HG03045 (cell line): ENCODE results near the gene RNF186.
"Not testable (repeated sequence)": the region's sequence is repeated elsewhere in the genome, so short reads cannot be mapped to it uniquely, and the experiment has no call there.

Experiments
- ATAC-seq: cut with Tn5 transposase; IDR thresholded peaks from one replicate; pipeline ENCODE4 v1.9.1; 2021; ENCODE audit warnings: mild to moderate bottlenecking, moderate library complexity; ENCODE audit not compliant: unreplicated experiment

RNF186 gene, protein sequence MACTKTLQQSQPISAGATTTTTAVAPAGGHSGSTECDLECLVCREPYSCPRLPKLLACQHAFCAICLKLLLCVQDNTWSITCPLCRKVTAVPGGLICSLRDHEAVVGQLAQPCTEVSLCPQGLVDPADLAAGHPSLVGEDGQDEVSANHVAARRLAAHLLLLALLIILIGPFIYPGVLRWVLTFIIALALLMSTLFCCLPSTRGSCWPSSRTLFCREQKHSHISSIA

DNA sequence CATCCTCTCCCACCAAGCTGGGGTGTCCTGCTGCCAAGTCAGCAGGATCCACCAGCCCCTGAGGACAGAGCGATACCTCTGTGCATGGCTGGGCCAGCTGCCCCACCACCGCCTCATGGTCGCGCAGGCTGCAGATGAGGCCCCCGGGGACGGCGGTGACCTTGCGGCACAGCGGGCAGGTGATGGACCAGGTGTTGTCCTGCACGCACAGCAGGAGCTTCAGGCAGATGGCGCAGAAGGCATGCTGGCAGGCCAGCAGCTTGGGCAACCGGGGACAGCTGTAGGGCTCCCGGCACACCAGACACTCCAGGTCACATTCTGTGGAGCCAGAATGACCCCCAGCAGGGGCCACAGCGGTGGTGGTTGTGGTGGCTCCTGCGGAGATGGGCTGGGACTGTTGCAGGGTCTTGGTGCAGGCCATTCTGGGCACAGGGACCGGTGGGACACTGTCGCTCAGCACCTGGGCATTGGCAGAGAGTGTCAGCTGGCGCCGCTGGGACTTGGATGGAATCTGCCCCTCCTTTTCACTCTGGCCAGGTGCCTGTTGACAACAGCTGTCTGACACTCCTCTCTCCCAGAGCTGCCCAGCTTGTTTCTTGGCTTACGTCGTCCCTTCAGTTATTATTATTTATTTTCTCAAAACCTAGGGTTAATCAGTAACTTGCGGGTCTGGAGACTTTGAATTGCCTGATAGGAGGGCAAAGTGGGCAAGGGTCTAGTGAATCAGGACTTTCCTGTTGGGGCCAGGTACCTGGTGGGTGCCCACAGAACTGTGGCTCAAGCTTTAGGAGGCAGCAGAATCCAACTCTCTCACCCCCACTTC is at the start of gene RNF186:
TSS of gene RNF186 (minus strand) at position 603 of the 823 bp plus-strand sequence. CDS start at position 421, 182 bp downstream.
- no peak for ATAC-seq

DNA sequence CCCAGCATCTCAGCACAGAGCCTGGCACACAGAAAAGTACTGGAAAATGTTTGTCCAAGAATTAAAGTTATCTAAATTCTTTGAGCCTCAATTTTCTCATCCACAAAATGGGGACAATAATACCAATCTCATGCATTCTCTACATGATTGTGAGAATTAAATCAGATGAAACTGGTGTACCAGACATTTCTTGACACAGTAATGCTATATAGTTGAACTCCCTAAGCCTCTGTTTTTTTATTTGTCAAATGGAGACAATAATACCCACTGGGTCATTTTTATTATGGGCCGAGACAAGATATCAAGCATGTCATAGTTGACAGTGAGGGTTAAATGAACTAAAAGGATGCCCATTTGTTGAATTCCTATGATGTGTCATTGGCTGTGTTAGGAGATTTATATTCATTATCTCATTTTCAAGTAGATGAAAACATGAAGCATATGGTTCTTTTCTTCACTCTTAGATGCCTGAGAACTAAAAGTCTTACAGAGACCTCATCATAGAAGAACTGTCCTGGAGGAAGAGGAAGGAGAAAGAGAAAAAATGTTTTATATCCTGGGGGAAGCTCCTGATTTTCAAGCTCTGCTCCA is 49.6 kb upstream of the RNF186 start:
- no peak for ATAC-seq

DNA sequence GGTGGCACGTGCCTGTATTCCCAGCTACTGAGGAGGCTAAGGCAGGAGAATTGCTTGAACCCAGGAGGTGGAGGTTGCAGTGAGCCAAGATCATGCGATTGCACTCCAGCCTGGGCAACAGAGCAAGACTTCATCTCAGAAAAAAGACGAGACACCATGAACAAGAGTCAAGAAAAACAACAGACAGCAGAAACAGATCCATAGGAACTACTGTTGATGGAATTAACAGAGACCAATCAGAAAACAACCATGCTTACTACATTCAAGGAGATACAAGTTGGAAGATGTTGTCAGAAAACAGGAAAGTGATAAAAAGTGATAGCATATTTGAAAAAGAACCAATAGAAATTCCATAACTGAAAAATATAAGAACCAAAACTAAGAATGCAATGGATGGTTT is 47.9 kb upstream of the RNF186 start:
- no peak for ATAC-seq

DNA sequence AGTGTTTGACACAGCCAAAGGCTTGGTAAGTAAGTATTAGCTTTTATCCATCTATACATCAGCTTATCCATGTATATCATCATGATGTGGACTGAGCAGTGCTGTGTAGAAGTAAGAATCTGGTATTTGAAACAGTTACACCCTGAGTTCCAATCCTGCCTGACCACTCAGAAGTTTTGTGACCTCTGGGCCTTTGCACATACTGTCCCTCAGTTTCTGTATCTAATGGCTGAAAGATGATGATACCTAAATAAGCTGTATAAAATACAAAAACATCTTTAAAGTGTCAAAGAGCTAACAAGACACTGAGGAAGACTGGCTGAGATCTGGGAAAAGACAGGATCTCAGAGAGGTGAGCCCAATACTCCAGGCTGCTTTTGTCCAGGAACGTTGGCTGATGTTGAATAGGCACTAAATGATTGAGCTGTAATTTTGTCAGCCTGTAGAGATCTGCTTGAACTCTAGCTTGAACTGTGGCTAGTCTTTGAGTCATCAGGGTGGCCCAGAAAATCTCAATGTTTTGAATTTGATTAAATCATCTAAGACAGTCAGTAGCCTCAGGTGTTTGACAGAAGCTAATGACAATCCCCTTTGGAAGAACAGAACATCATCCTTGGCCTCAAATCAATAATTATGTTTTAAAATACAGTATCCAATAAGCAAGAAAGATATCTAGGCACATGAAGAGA is 46.9 kb upstream of the RNF186 start:
- no peak for ATAC-seq

DNA sequence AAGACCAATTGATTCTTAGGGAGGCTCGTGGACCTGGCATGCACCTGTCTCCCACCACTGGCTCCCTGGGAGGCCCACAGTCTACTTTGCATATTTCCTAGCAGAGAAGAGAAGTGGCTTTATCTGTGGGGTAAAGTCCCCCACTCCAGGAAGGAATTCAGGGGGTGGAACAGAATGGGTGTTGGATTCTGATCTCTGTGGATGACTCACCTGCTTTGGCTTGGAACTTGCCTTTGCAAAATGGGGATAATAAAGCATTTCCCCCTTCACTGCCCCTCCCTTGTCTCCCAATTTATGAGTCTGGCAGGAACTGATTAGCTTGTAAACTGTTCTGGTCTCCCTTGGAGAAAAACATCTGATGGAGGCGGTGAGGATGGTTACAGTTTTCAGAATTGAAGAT is 46.0 kb upstream of the RNF186 start:
- no peak for ATAC-seq

DNA sequence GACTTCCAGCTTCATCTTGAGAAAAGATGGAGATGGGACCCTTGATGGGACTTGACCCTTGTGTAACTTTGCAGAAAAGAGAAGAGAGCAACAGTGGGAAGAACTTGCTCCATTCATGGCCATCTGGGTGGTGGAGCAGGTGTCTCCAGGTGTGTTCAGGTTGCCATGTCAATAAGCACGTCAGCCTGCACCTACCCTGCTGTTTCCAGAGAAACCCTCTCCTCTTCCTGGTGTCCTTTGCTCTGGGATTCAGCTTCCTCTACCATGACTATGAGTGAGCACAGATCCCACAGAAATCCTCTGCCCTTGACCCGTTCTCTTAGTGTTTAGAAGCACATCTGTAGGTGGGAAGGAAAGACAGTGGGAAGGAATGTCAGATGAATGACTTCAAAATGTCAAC is 45.3 kb upstream of the RNF186 start:
- ATAC-seq, result no peak

DNA sequence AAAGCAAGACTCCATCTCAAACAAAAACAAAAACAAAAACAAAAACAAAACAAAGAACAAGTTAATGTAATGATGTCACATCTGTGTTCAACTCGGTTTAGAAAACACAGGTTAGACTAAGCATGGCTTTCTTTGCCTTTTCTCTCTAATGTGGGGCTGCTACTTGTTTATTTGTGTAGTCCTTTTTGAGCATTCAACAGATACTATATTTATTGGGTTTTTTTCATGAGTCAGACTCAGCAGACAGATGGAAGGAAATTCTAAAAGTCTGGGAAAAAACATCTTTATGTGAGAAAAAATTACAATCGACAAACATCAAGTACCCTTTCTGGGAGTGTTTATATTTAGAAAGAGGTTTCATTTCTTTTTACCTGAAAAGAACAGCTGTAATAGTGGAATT is 44.8 kb upstream of the RNF186 start:
- ATAC-seq, result no peak

DNA sequence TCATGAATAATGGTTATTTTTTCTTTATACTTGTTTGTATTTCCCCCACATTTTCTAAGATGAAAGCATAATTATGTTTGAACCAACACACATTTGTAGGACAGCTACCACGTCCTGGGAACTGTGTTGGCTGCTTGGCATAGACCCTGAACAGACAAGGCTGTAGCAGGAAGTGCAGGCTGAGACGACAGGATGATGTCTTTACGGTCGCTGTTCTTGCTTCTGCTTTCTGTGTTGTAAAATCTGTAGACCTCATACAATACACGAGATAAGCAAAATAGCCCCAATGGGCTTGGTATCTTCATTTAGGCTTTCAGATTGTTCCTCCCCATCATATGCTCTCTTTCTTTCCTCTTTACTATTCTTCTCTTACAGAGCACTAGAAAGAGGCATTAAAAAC is 43.8 kb upstream of the RNF186 start:
- no peak for ATAC-seq

DNA sequence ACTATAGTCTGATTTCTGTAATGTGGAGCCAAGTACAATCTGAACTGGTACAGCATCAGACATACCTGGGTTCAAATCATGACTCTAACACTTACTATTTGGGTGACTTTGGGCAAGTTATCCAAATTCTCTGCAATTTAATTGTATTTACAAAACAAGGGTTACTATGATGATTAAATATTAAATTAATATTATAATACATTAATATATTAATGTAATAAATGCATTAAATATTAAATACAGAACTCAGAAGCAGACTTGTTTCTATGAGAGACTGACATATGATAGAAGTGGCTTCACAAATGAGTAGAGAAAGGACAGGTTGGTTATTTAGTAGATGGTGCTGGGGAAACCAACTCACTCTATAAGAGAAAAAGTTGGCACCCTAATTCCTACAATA is 39.8 kb upstream of the RNF186 start:
- no peak for ATAC-seq

DNA sequence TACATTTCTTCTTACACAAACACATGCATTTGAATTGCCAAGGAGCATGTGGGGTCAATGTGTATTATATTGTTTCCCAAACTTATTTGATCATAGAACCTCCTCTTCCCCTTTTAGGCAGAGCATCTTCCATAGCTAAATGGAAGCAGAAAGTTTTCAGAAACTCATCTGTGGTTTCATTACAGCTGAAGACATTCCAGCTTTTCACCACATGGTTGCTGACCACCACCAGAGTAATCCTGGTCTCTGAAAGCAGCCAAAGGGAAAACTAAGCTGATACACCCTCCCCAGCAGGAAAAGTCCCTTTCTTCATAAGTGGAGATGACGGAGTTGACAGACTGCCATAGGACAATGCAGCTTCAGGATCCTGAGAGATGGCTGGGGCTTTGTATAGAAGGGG is 37.0 kb upstream of the RNF186 start:
- no peak for ATAC-seq

DNA sequence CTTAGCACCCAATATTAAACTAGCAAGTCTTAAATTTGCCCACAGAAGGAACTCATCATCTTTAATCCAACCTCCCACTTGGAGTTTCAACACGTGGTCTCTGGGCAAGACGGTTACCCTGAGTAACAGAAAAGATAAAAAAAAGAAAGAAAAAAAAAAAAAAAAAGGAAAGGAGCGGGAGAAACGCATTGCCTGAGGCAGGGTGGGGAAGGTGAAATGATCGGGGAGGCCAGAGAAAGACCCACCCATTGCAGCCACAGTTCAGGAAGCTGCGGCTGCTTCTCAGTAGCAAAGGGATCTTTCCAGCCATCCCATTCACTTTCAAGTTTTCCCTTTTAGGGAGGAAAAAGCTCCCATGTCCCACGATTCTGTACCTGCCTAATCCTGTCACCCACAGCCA is 35.1 kb upstream of the RNF186 start:
- no peak for ATAC-seq

DNA sequence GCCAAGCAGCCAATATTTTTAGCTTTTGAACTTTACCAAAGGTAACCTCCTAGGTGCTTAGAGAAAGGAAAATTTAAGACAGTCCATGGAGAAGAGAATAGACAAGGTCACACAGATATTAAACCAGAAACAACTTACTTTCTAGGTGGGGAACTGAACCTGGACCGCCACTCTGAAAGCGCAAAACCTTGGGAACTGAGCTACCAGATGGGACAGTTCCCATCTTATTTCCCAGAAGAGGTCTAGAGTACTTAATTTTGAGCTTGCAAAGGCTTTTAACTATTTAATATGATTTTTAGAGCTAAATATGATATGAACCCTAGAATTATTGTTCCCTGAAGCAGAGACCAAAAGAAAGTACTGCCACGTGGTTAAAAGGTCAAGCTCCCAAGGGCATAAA is 34.2 kb upstream of the RNF186 start:
- not testable (repeated sequence) for ATAC-seq

DNA sequence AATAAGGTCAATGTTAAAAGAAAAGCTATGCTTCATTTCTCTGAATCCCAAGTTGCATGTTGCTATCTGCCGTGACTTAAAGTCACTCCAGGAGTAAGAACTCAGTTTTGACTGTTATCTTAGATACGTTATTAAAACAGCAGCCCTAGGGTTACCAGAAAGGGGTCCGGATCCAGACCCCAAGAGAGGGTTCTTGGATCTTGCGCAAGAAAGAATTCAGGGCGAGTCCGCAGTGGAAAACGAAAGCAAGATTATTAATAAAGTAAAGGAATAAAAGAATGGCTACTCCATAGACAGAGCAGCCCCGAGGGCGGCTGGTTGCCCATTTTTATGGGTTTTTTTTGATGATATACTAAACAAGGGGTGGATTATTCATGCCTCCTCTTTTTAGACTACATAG is 32.3 kb upstream of the RNF186 start:
- ATAC-seq, result not testable (repeated sequence)

DNA sequence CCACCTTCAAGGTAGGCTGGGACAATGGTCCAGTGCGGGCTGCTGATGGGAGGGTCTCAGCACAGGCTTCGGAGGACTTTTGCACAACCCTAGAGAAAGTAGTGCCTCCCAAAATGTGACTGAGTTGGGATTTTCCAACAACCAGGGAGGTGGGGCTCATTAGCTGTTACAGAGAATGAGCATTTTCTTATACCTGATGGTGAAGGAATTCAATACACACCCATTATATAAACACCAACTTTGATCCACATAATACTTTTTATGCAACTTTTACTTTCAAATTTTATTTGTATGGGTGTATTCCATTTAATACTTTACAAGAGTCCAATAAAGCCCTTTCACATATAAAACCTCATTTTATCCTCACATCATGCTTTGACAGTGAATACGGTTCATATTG is 31.3 kb upstream of the RNF186 start:
- no peak for ATAC-seq

DNA sequence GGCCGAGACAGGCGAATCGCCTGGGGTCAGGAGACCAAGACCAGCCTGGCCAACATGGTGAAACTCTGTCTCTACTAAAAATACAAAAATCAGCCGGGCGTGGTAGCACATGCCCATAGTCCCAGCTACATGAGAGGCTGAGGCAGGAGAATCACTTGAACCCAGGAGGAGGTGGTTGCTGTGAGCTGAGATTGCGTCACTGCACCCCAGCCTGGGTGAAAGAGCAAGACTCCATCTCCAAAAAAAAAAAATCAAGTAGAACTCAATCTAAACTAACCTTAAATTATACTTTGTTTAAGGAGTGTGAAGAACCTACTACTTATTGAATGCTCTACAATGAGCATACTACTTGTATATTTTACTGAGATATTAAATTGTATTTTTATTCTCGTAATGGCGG is 30.5 kb upstream of the RNF186 start:
- no peak for ATAC-seq

DNA sequence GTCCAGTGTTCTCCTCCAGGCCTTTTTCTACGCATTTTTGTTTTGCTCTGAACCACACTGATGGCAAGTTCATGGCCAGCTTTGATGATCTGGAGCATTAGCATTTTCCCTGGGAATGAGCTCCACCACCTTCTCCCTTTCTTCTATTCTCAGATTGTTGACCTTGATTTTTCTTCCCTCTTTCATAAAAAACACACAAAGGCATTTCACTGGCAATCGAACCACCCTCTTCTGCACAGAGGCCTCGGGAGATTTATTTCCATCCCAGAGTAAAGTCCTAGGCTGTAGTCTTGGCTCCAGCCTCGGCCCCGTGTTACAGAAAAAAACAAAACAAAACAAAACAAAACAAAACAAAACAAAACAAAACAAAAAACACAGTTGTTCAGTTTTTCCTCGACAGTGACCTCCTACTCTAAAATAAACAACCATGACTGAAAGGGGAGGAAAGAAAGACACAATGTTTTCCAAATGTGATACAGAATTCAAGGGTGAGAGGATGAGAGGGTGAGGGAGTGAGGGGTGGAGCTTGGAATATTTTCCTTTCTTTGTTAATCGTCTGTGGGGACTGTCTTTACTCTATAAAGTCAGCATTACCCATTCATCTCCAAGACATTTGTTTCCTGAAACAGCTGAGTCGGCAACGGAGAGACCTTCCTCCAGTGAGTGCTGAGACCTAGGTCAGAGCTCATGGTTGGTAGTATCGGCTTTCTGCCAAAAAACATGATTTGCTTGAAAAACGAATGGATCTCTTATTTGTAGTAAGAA is 29.8 kb upstream of the RNF186 start:
- ATAC-seq, result no peak

DNA sequence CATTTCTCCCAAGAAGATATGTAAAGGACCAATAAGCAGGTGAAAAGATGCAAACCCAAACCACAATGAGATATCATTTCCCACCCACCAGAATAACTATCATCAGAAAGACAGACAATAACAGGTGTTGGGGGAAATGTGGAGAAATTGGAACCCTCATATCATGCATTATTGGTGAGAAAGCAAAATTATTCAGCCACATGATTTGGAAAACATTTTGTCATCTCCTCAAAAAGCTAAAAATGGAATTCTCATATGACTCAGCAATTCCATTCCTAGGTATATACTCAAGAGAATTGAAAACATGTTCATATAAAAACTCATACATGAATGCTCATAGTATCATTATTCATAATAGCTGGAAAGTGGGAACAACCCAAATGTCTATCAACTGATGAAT is 25.1 kb upstream of the RNF186 start:
- ATAC-seq, result no peak

DNA sequence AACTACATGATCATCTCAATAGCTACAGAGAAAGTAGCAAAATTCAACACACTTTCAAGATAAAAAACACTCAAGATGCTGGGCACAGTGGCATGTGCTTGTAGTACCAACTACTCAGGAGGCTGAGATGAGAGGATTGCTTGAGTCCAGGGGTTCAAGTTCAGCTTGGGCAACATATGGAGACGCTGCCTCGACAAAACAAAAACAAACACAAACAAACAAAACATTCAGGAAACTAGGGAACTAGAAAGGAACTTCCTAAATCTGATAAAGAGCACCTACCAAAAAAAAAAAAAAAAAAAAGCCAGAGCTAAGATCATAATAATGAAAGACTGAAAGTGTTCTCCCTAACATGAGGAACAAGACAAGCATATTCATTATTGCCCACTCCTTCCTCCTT is 22.8 kb upstream of the RNF186 start:
- no peak for ATAC-seq

DNA sequence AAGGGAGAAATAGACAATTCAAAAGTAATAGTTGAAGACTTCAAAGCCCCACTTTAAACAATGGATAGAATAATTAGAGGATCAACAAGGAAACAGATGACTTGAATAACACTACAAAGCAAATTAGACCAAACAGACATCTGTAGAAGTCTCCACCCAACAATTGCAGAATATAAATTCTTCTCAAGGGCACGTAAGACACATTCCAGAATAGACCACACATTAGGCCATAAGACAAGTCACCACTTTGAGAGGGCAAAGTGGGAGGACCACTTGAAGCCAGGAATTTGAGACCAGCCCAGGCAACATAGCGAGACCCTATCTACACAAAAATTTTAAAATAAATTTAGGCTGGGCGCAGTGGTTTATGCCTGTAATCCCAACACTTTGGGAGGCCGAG is 20.5 kb upstream of the RNF186 start:
- no peak for ATAC-seq

DNA sequence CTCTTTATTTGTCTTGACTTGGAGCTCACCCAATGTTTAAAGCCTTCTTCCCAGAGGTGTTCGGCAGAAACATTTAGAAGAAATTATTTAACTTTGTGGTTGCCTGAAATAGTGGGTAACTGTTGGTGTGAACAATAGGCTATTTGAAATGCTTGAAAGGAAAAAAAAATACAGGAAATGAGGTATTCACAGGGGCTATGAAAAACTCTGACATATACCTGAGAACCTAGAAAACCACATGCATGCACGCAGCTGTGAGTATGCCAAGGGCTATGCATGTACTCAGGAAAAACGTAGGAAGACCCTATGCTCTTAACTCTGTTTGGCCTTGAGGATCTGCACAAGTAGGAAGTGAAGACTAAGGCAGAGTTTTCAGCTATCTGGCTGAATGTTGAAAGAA is 16.4 kb upstream of the RNF186 start:
- no peak for ATAC-seq

DNA sequence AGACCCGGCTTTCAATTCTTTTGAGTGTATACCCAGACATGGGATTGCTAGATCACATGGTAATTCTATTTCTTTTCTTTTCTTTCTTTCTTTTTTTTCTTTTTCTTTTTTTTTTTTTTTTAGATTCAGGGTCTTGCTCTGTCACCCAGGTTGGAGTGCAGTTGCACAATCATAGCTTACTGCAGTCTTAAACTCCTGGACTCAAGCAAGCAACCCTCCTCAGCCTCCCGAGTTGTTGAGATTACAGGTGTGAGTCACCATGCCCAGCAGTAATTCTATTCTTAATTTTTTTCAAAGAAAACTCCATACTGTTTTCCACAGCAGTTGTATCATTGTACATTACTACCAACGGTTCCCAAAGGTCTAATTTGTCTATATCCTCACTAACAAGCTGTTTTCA is 13.5 kb upstream of the RNF186 start:
- no peak for ATAC-seq
